Stimulated activated CD4-positive, alpha-beta T cell treated with anti-CD3 and anti-CD28 coated beads, TNF-alpha, amount 100 ng/mL, for 24 hours (primary cell): ENCODE results near the gene PANX2.

Source experiments
- DNase-seq, 3 experiments: peaks; one replicate each; pipeline ENCODE4 v3.0.0-alpha.2; 2020; ENCODE audit warnings: low read depth in 3 of 3

The PANX2 gene

DNA sequence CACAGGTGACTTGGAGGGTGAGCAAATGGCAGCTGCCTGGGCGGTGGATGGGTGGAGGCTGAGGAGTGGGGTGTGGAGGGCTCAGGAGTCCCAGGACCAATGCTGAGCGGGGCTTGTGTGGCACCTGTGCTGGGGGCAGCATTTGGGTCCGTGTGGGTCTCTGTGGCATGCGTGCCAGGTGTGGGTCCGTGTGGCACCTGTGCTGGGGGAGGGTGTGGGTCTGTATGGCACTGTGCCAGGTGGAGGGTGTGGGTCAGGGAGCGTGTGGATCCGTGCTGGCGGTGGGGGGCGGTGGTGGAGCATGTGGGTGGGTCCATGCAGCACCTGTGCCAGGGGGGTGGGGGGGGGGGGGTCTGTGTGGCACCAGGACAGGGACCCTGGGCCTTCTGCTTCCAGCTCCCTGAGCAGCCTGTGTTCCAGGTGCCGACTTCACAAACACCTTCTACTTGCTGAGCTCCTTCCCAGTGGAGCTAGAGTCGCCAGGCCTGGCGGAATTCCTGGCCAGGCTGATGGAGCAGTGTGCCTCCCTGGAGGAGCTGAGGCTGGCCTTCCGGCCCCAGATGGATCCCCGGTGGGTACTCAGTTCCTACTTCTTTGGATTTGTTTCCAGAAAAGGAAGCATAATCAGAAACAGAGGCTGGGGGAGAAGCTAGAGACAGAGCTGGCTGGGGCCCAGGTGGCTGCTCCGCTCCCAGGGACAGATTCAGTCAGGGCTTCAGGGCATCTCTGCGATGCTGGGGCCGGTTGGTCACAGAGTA, 44.9 kb downstream of the PANX2 start:
- no peak for DNase-seq

DNA sequence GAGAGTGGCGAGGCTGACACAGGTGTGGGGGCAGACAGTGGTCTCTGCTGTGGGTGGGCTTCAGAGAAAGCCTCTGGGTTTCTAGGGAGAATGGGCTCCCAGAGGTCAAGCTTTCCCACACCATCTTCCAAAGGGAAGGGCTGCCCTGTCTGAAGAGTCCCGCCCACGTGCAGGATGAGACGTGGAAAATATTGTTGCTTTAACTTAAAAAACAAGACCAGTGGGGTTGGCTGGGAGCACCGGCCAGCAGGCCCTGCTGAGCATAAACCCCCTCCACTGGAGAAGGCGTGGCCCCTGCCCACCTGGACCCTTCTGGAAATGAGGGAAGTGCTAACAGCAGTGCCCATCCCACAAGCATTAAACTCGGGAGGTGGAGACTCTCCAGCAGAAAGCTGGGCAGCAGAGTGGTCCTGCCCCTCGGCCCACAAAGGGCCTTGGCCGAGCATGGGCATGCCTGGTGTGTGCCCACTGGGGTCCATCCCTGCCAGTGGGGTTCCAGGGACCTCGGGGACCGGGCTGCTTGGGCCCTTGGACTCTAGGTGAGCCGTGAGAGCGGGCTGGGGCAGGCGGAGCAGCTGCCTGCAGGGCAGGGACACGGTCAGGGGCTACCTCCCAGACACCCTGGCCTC, 45.6 kb downstream of the PANX2 start:
- no peak for DNase-seq

- DNase-seq: no peak
These were observed 46.4 kb downstream of the PANX2 start for GRCh38 chr22:50216684-50217520.

- DNase-seq: no peak
These were observed 47.1 kb downstream of the PANX2 start for GRCh38 chr22:50217543-50218152.

GRCh38 chr22:50218153-50218995, 47.8 kb downstream of the PANX2 start:
- no peak for DNase-seq

DNA sequence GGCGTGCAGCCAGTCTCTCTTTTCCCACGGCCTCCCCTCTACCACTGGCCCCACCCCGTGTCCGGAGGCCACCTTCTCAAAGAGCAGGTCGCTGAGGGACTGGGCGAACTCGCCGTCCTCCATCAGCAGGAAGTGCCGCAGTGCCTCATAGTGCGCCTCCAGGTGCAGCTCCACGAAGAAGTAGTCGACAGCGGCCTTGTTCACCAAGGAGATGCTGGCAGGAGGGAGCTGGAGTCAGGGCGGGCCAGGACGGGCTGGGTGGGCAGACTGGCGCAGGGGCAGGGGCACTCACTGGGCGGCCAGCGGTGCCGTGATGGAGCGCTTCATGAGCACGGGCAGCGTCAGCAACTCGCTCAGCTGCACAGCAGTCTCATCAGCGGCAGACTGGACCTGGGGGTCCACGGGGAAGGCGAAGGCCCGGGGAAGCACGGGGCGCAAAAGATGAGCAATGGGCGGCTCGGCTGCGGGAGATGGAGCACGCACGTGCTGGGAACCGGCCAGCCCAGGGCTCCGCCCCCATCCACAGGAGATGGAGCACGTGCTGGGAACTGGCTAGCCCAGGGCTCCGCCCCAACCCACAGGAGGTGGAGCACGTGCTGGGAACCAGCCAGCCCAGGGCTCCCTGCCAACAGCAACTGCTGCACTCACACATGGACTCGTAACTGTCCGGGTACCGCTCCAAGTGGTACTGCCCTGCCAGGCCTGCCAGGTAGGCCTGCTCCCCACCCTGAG, 48.6 kb downstream of the PANX2 start:
- no peak for DNase-seq

DNA sequence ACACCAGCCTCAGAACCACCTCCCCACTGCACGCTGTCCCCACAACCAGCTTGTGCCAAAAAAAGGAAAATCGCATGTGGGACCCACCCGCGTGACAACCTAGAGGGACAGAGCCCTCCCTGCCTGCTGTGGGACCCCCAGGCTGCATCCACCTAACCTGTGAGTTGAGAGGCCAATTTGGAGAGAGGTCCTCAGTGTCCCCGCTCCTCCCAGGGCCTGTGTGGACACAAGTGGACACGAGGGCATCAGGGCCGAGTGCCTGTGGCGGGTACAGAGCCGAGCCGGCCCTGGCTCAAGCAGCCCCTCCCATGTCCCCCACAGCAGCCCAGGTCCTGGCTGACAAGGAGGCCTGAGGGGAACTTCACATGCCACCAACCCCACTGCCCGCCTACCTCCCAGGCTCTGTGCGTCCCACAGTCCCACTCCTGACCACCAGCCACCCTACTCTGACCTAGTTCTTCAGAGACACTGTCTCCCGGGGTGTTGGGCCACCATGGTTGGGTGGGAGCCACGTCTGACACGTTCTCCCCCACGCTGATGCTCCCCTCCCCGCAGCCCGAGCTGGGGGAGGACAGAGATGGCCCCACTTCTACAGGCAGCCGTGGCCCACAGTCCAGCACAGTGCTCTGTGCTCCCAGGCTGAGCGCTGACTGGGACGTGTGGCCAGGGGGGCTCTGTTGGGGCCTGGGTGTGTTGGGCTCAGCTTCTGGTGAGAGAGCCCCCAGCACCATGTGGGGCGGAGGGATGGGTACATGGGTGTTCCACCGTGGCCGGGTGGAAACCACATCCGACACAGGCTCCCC, 49.5 kb downstream of the PANX2 start:
- no peak for DNase-seq

- DNase-seq: no peak
These were observed 50.3 kb downstream of the PANX2 start for GRCh38 chr22:50220603-50221409.

DNA sequence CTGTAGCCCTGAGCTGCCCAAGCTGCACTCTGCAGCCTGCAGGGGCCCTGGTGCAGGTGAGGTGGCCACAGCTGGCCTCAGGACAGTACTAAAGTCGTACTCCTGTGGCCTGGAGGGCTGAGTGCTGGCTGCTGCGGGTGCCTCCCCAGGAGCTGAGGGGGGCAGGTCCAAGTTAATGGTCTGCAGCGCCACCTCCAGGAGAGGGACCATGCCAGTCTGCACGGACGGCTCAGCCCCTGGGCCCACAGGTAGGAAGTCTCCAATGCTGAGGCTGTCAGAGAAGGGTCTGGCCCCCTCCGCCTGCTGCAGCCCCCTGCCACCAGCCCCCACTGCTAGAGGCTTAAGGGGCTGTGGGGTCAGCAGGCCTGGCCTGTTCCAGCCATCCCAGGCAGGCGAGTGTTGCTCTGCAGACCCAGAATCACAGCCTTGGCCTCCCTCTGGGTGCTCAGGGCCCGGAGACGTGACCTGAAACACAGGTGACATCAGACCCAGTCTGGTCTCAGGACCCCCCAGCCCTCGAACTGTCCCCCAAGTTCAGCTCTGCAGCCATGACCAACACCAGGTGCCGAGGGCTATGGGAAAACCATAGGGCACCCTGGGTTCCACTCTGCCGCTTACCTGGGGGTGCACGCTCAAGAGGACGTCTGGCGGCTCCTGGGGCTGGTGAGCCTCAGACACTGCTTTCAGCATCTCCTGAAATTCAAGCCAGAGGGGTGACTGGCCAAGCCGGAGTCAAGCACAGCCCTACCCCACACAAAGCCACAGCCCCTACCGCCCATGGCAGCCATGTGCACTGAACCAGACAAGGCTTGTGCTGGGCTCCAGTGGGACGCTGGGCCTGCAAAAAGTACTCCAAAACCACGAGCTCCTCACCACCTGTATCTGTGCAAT, 51.1 kb downstream of the PANX2 start:
- no peak for DNase-seq

DNA sequence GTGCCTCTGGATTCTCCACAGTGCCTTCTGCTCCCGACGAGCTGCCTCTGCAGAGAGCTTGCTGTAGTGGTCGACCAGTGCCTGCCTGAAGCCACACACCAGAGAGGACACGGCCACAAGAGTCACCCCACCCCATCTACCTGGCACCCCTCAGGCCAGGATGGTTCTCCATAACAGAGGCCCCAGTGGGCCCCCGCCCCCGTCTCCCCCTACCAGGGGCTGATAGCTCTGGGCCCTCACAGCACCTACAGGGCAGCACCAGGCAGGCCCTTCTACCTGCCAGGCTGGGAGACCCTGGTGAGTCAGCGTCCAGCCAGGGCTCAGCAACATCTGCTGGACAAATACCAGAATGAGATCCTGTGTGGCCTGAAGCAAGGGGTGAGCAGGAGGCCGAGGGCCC, 52.0 kb downstream of the PANX2 start:
- no peak for DNase-seq

DNA sequence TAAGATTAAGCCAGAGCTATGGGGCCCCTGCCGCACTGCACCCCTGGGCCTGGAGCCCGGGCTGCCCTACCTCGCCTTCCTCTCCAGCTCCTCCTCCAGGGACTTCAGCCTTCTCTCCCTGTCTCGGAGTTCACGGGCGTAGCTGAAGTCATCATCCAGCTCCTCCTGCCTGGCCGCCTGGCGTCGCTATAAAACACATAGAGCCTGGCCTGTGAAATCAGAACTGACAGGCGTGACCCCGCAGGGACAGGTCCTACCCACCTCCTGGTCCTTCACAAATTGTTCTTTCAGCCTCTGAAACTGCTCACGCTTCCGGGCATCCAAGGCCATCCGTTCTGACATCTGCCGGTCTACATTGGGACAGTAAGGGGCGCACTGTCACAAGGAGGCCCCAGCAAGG, 53.5 kb downstream of the PANX2 start:
- DNase-seq: no peak

- DNase-seq: no peak
These were observed 54.9 kb downstream of the PANX2 start for GRCh38 chr22:50225200-50225969.

GRCh38 chr22:50226063-50226874, 55.7 kb downstream of the PANX2 start:
- DNase-seq: no peak

DNA sequence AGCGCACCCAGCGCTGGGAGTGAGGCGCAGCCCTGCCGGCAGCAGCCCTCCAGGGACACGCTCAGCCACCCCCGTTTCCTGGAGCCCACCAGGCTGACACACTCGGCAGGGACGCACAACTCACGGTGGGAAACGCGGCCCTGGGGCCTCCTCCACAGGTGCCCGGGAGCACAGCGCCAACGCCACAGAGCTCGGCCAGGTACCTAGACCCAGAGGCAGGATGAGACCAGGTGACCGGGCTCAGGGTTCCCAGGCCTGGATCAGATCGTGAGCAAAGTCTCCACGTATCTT, 56.3 kb downstream of the PANX2 start:
- no peak for DNase-seq

DNA sequence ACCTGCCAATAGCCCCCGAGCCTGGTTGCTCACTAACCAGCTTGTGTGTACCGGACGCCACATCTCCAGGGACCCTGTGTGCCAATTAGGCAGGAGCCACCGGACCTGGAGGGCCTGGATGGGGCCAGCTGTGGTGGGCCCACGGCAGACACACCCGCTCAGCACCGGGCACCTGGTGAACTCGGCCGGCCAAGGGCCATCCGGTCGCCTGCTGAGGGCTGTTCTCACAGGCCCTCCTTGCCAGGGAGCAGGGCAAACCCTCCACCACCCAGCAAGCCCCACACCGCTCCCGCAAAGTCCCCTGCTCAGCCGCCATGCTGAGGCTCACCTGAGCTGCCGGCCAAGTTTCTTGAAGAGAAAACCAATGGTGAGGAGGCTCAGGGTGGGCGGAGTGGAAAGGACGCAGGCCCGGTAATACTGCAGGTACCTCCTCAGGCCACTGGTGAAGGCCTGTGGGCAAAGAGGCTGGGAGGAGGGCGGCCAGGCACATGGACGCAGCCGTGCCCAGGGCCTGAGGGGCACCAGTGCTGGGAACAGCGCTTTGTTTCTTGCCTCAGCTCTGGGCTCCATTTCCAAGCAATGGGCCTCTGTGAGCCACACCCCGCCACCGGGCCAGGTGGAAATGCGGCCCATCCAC, 57.2 kb downstream of the PANX2 start:
- no peak for DNase-seq

GRCh38 chr22:50228366-50228765, 57.8 kb downstream of the PANX2 start:
- no peak for DNase-seq
